ENCODE measurements around the gene TRIM46. TPM values are rescaled to one million over a fixed set of nuclear protein-coding genes. Genes with fewer than 3 reads are reported as not detected.

Gene TRIM46
- total RNA-seq, 4 donors from 2014 or later = 0.51 to 0.75 (median 0.66) TPM; not detected in 1

GRCh38 chr1:155218854-155219591 is 45.4 kb downstream of the TRIM46 start:
- no peak for TF ChIP-seq CTCF (IDR thresholded peaks at IDR 0.05; ENCODE audit: low read depth)

- no peak for TF ChIP-seq CTCF (IDR thresholded peaks at IDR 0.05; ENCODE audit: low read depth)
These were observed 46.0 kb downstream of the TRIM46 start for GRCh38 chr1:155219592-155220031.

- no peak for TF ChIP-seq CTCF (IDR thresholded peaks at IDR 0.05; ENCODE audit: low read depth)
These were observed 49.4 kb downstream of the TRIM46 start for GRCh38 chr1:155223047-155223446.

- no peak for TF ChIP-seq CTCF (IDR thresholded peaks at IDR 0.05; ENCODE audit: low read depth)
These were observed 52.7 kb downstream of the TRIM46 start for GRCh38 chr1:155226188-155226909.

- no peak for TF ChIP-seq CTCF (IDR thresholded peaks at IDR 0.05; ENCODE audit: low read depth)
These were observed 53.2 kb downstream of the TRIM46 start for GRCh38 chr1:155226910-155227260.

- TF ChIP-seq CTCF (IDR thresholded peaks at IDR 0.05; ENCODE audit: low read depth) = no peak
These were observed 53.8 kb downstream of the TRIM46 start for GRCh38 chr1:155227261-155228095.

- no peak for TF ChIP-seq CTCF (IDR thresholded peaks at IDR 0.05; ENCODE audit: low read depth)
These were observed 54.4 kb downstream of the TRIM46 start for GRCh38 chr1:155228096-155228427.
